Stimulated activated CD4-positive, alpha-beta T cell treated with anti-CD3 and anti-CD28 coated beads, Interleukin-12 subunit alpha, Interleukin-12 subunit beta, amount 100 ng/mL, for 48 hours (primary cell): Measurements from ENCODE around the gene CASP2.

Experiments used
- DNase-seq, 3 donors: peaks; one replicate each; pipeline ENCODE4 v3.0.0-alpha.2; 2020; ENCODE audit warnings: low read depth in 2 of 3, low spot score in 1 of 3

The CASP2 gene

GRCh38 chr7:143331179-143331801 is 43.1 kb downstream of the CASP2 start:
- DNase-seq: no peak

- DNase-seq: no peak
These were observed 46.1 kb downstream of the CASP2 start for GRCh38 chr7:143334244-143334643.

GRCh38 chr7:143337216-143337615 is 49.1 kb downstream of the CASP2 start:
- no peak for DNase-seq

- DNase-seq: no peak
These were observed 53.7 kb downstream of the CASP2 start for GRCh38 chr7:143341842-143342241.

DNA sequence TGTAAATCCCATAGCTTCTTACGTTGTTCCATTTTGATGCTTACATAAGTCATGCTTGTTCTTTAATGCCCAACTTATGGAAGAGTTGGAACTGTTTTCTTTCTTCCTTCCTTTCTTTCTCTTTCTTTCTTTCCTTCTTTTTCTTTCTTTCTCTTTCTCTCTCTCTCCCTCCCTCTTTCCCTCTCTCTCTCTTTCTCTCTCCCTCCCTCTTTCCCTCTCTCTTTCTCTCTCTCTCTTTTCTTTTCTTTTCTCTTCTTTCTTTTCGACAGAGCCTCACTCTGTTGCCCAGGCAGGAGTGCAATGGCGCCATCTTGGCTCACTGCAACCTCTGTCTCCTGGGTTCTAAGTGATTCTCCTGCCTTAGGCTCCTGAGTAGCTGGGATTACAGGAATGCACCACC is 55.4 kb downstream of the CASP2 start:
- no peak for DNase-seq

DNA sequence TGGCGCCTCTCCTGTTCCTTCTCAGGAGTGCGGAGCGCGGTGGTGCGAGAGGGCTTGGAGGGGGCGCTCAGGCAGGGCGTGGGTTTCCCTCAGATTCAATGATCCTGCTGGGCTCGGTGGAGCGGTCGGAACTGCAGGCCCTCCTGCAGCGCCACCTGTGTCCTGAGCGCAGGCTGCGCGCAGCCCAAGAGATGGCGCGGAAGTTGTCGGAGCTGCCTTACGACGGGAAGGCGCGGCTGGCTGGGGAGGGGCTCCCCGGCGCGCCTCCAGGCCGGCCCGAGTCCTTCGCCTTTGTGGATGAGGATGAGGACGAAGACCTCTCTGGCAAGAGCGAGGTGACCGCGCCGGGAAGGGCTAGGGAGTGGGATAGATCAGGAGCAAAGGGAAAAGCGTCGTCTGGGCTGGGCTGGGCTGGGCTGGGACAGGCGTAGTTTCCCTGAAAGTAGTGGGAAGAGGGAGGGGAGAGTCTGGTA is 57.3 kb downstream of the CASP2 start:
- DNase-seq: peak; percentile 46 to 67 (median 57)

- no peak for DNase-seq
These were observed 57.9 kb downstream of the CASP2 start for GRCh38 chr7:143346018-143346417.

- no peak for DNase-seq
These were observed 59.8 kb downstream of the CASP2 start for GRCh38 chr7:143347950-143348349.

- DNase-seq: no peak
These were observed 62.9 kb downstream of the CASP2 start for GRCh38 chr7:143351060-143351459.

DNA sequence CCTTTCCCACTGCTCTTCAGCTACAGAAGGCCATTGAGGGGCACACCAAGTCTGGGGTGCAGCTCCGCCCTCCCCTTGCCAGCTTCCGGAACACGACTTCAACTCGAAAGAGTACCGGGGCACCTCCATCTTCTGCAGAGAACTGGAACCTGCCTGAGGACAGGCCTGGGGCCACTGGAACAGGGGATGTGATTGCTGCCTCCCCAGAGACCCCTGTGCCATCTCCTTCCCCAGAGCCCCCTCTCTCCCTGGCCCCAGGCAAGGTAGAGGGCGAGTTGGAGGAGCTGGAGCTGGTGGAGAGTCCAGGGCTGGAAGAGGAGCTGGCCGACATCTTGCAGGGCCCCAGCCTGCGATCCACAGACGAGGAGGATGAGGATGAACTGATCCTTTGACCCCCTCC is 63.4 kb downstream of the CASP2 start:
- no peak for DNase-seq

- no peak for DNase-seq
These were observed 64.4 kb downstream of the CASP2 start for GRCh38 chr7:143352531-143353002.

DNA sequence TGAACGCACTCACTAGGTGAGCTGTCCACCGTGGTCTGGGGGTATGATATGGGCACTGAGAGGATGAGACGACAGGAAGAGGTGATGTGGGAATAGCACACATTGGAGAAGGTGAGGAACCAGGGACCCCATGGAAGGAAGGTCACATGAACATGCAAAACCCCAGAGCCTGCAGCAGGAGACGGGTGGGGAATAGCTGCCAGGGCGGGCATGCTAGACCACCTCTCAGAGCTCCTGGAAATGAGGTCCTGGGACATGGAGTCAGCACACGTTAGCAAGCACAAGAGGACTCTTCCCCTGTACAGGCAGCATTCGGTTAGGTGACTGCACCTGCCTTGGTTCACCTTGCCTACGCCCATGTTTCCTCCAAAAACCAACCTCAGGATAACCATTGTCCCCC is 66.2 kb downstream of the CASP2 start:
- DNase-seq: no peak

DNA sequence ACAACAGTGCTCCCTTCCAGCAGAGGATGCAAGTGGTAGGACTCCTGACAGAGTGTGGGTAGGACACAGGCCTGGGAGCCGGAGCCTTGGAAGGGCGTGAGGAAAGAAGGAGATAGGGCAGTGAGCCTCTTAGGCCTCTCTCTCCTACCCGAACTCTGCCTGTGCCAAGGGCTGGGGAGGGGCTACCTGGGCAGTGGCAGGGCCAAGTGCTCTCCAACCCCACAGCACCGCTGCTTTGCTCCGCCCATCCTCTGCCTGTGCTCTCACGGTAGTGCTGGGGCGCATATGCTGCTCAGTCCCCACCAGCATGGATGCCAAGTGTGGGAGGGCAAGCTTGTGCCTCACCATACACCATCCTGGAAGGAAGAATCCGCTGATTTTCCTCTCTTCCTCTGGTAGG is 66.8 kb downstream of the CASP2 start:
- DNase-seq: no peak

DNA sequence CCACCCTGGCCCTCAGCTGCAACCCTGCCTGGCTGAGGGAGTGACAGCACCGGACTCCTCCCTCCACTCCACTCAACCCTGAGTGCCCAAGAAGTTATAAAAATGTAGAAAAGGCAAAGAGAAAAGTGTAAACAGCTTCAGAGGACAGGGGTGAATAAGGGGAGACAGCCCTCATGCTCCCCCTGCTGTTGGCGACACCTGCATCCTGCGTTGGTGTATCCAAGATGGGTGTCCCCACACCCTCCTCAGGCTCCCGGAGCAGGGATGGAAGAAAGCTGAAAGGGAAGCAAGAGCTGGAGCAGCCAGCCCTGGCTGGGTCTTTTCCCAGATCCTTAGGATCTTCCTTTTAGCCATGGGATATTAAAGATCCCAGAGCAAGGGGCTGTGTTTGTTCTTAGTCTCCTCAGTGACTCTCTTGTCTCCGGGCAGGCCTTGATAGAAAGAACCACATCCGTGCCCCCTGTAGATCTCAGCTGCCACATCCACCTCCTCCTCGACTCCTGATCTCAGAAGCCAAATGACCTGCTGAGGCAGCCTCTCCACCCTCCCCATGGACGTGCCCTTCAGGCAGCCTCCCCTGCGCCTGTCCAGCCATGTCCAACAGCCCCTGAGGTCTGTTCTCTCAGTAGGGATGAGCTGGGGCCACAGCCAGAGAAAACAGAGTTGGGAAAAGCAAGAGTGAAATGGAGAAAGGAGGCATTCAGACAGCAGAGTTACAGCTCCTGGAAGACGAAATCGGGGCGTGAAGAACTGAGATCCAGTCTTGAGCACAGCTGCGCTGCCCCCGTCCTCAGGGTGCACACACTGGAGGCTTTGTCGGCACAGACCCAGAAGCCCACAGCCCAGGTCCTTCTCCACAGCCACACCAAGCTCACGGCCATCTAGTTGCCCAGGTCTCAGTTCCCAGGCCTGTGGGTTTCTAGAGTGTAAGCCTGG is 67.6 kb downstream of the CASP2 start:
- DNase-seq: no peak

GRCh38 chr7:143356414-143357050 is 68.4 kb downstream of the CASP2 start:
- DNase-seq: no peak
